Spleen (tissue), 11 donors: ENCODE measurements around the gene TTC27. TPM values are rescaled to one million over a fixed set of nuclear protein-coding genes. Genes with fewer than 3 reads are reported as not detected.
A peak's percentile ranks its signal among the peaks of the same experiment; 100 is the strongest.

ENCODE experiments used
- DNase-seq: peaks from one replicate; pipeline ENCODE4 v3.0.0-alpha.2; 2020
- H3K27ac ChIP-seq, 8 donors: fragments of 200-600 bp; sonication (generic) in 7 of 8; 1 replicate in 4 of 8; 2 replicates in 4 of 8; pipeline versions ENCODE4 v1.5.0 to v1.8.0; 2016 to 2021; ENCODE audit warnings: inconsistent platforms in 4 of 8, mild to moderate bottlenecking in 4 of 8, moderate library complexity in 1 of 8
- H3K27me3 ChIP-seq, 7 donors: fragments of 200-600 bp; sonication (generic) in 6 of 7; replicated peaks in 1 of 7; 1 replicate in 4 of 7; 2 replicates in 3 of 7; pipeline versions ENCODE4 v1.5.0 to v1.8.0; 2016 to 2021; ENCODE audit warnings: inconsistent platforms in 3 of 7, mild to moderate bottlenecking in 1 of 7
- H3K36me3 ChIP-seq, 6 donors: fragments of 200-600 bp; sonication (generic) in 5 of 6; 1 replicate in 4 of 6; 2 replicates in 2 of 6; pipeline versions ENCODE4 v1.5.0 to v1.8.0; 2016 to 2021; ENCODE audit warnings: inconsistent platforms in 2 of 6
- H3K4me1 ChIP-seq, 6 donors: fragments of 200-600 bp; sonication (generic) in 5 of 6; 1 replicate in 3 of 6; 2 replicates in 3 of 6; pipeline versions ENCODE4 v1.5.0 to v1.8.0; 2016 to 2021; ENCODE audit warnings: inconsistent platforms in 3 of 6
- H3K4me3 ChIP-seq, 8 donors: fragments of 200-600 bp; sonication (generic) in 7 of 8; 1 replicate in 4 of 8; 2 replicates in 4 of 8; pipeline versions ENCODE4 v1.5.0 to v1.8.0; 2016 to 2021; ENCODE audit warnings: inconsistent platforms in 4 of 8, mild to moderate bottlenecking in 4 of 8, moderate library complexity in 2 of 8
- H3K9me3 ChIP-seq, 8 donors: fragments of 200-600 bp; sonication (generic) in 7 of 8; 1 replicate in 4 of 8; 2 replicates in 4 of 8; pipeline versions ENCODE4 v1.5.0 to v1.8.0; 2016 to 2021; ENCODE audit warnings: inconsistent platforms in 4 of 8
- POLR2A ChIP-seq, 3 donors: fragments of 450-650 bp; IDR thresholded peaks; one replicate each; pipeline ENCODE4 v1.5.1; 2017; ENCODE audit warnings: antibody characterized with exemption in 3 of 3, mild to moderate bottlenecking in 1 of 3
- POLR2AphosphoS5 ChIP-seq, 3 donors: sonication (generic); formaldehyde crosslinking; IDR thresholded peaks; one replicate each; pipeline ENCODE4 v1.5.1; 2017; ENCODE audit warnings: antibody characterized with exemption in 3 of 3
- WGBS, 5 donors: extraction: QIAGEN DNeasy Blood & Tissue Kit in 3 of 5; methylation state at CpG; one replicate each; pipeline versions ENCODE4 v1.1.5 to v1.1.7; 2013 to 2018; 5-methylcytosine and 5-hydroxymethylcytosine counted together
- intact Hi-C: fragments of 100-400 bp; cut with DNase I; formaldehyde crosslinking; loops from one replicate; pipeline ENCODE4 v1.15.0; 2023; ENCODE audit warnings: low total_unique reads
- polyA plus RNA-seq, 3 donors: library from polyadenylated mRNA; stranded (reverse); fragments of 200-250 nt; gene quantifications; one replicate each; pipeline ENCODE4 v1.2.1, GENCODE V29; 2013
- total RNA-seq, 7 donors: library from RNA; depleted of rRNA in 3 of 7; stranded (reverse); fragments of >200 nt in 3 of 7; fragmentation: NEBNext Ultra II Directional in 4 of 7; extraction: Animal tissue kit (Norgen Biotek cat#: 25700) in 4 of 7; gene quantifications; one replicate each; pipeline versions ENCODE4 v1.1.0 to v1.2.1, GENCODE V29; 2016 to 2021
- TF ChIP-seq, protein P1 (sequence below), 11 experiments: fragments of 200-600 bp in 7 of 11; fragments of 450-650 bp in 4 of 11; sonication (generic) in 4 of 11; IDR thresholded peaks in 8 of 11; conservative IDR thresholded peaks in 3 of 11; 1 replicate in 7 of 11; 2 replicates in 4 of 11; pipeline versions ENCODE4 v1.4.0 to v1.8.0; 2016 to 2021; ENCODE audit warnings: antibody characterized with exemption in 11 of 11, inconsistent platforms in 4 of 11, mild to moderate bottlenecking in 1 of 11
- donor health status: healthy with polysubstance abuse.
- donor health status: DM: no; HTN: no; CAD: no; lungs with moderate emphysema.
- donor health status: DM: no; HTN: no; CAD: no.
- donor health status: Bipolar disorder and iron deficiency.
- donor health status: healthy.
- donor health status: DM: no; HTN: no; CAD: no.
- donor health status: DM: yes; HTN: yes; CAD: no.

Gene TTC27
- total and polyA plus RNA-seq, 10 donors, result 9.0 to 28.5 (median 20.6) TPM

DNA sequence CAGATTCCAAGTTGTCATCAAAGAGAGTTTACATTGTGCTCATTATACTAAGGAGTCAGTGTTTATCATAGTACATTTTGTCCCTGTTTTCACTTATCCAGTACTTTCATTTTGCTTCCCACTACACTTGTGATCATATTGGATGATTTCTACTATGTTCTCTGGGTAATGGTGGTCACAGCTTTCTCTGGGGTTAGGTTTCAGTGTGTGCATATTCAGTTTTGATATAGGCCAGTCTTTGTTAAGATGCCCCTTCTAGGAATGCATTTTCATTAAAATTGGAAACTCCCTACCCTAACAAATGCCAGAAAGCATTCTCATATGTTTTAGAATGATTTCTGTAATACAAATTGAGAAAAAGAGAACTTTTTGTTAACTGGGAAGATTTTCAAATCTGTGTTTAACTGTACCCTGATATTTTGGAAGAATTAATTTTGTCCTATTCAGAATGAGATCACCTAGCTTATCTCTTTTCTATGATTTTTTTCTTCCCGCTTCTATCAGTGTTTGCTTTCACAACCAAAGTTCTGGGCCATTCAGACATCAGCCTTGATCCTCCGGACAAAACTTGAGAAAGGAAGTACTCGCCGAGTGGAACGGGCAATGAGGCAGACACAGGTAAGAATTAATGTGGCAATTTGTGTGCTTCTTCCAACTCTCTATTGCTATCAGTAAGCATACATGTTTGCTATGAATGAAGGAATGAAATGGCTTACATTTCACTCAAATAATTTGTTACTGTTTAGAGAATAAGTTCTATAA, 74.6 kb downstream of the TTC27 start:
- H3K27me3 ChIP-seq, result no peaks in the 10 kb centered on the region
- no peak overlapping the region for H3K4me3 ChIP-seq
- peak overlapping the region in 1 of 8 donors; percentile 17 for H3K27ac ChIP-seq
- TF ChIP-seq POLR2A (IDR thresholded peaks at IDR 0.05), result no peak
- TF ChIP-seq POLR2AphosphoS5 (IDR thresholded peaks at IDR 0.05), result no peak
- TF ChIP-seq, protein P1, sequence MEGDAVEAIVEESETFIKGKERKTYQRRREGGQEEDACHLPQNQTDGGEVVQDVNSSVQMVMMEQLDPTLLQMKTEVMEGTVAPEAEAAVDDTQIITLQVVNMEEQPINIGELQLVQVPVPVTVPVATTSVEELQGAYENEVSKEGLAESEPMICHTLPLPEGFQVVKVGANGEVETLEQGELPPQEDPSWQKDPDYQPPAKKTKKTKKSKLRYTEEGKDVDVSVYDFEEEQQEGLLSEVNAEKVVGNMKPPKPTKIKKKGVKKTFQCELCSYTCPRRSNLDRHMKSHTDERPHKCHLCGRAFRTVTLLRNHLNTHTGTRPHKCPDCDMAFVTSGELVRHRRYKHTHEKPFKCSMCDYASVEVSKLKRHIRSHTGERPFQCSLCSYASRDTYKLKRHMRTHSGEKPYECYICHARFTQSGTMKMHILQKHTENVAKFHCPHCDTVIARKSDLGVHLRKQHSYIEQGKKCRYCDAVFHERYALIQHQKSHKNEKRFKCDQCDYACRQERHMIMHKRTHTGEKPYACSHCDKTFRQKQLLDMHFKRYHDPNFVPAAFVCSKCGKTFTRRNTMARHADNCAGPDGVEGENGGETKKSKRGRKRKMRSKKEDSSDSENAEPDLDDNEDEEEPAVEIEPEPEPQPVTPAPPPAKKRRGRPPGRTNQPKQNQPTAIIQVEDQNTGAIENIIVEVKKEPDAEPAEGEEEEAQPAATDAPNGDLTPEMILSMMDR (IDR thresholded peaks at IDR 0.05 in 8 of 11, conservative IDR thresholded peaks at IDR 0.05 in 3 of 11), result no peak
- H3K9me3 ChIP-seq, result no peaks in the 10 kb centered on the region
- no peak for DNase-seq
- H3K4me1 ChIP-seq, result peaks cover 0 to 8% (median 0%) of the 10 kb centered on the region in 6 donors
- peaks cover 0 to 55% (median 9%) of the 10 kb centered on the region in 6 donors for H3K36me3 ChIP-seq
- intact Hi-C loops, result no loop called here
- WGBS, 5 donors, result 61 to 89% (median 85%) methylated on average over 5 of the region's 5 CpGs

DNA sequence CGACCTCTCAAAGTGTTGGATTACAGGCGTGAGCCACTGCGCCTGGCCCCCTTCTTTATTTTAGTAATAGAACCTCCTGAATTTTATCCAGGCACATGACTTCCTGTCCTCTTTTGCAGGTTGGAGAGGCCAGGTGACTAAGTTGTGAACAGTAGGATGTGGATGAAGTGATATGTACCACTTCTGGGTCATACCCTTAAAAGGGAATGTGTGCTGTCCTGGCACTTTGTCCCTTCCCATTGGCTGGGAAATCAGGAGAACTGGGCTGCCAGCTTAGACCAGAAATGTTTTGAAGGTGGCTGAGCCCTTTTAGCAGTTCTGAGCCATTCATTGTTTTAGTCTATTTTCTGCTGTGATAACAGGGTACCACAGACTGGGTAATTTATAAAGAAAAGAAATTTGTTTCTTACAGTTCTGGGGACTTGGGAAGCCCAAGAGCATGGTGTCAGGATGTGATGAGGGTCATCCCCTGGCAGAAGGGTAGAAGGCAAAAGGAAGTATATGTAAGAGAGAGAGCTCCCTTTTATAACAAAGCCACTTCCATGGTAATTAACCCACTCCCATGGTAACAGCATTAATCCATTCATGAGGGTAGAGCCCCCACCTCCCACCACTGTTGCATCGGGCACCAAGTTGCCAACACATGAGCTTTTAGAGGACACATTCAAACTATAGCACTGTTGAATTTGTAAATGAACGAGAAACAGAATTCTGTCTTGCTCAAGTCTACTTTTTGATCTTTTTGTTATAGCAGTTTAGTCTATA, 79.1 kb downstream of the TTC27 start:
- TF ChIP-seq, protein P1 (IDR thresholded peaks at IDR 0.05 in 8 of 11, conservative IDR thresholded peaks at IDR 0.05 in 3 of 11), result no peak
- TF ChIP-seq POLR2A (IDR thresholded peaks at IDR 0.05) (no peak), POLR2AphosphoS5 (IDR thresholded peaks at IDR 0.05) (no peak)
- Histone ChIP-seq H3K27me3 (no peaks in the 10 kb centered on the region), H3K4me3 (no peak overlapping the region), H3K4me1 (peaks cover 0 to 10% (median 8%) of the 10 kb centered on the region in 6 donors), H3K27ac (no peak overlapping the region), H3K9me3 (no peaks in the 10 kb centered on the region), H3K36me3 (peaks cover 0 to 61% (median 9%) of the 10 kb centered on the region in 6 donors)
- WGBS, 5 donors, result 78 to 99% (median 95%) methylated on average over 5 of the region's 5 CpGs
- intact Hi-C loops, result no loop called here
- no peak for DNase-seq

DNA sequence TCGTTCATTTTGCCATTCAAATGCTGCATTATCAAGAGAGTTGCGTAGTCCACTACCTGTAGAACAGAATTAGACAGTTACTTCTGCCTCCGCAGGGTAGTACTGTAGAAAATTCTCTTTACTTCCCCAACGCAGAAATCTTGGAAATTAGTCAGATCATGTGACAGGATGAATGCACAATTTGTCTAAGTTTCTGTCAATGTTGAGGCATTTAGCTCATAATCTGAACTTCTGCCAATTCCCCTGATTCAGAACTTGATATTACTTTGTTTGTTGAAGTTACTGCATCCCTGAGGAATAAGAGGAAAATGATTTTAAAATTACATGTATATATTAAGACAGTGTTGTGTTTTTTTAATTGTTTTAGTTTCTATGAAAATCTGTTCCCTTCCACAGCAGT, 83.4 kb downstream of the TTC27 start:
- TF ChIP-seq POLR2A (IDR thresholded peaks at IDR 0.05) (no peak), POLR2AphosphoS5 (IDR thresholded peaks at IDR 0.05) (no peak)
- TF ChIP-seq, protein P1 (IDR thresholded peaks at IDR 0.05 in 8 of 11, conservative IDR thresholded peaks at IDR 0.05 in 3 of 11), result no peak
- H3K36me3 ChIP-seq, result peaks cover 0 to 46% (median 7%) of the 10 kb centered on the region in 6 donors
- no peak overlapping the region for H3K27ac ChIP-seq
- no peak overlapping the region for H3K4me3 ChIP-seq
- peaks cover 0 to 5% (median 2%) of the 10 kb centered on the region in 8 donors for H3K9me3 ChIP-seq
- WGBS, 5 donors, result 38 to 64% (median 52%) methylated on average over 4 of the region's 4 CpGs
- no peaks in the 10 kb centered on the region for H3K27me3 ChIP-seq
- intact Hi-C loops, result no loop called here
- no peak for DNase-seq
- H3K4me1 ChIP-seq, result peaks cover 0 to 12% (median 8%) of the 10 kb centered on the region in 6 donors
